GM19043 (cell line): Measurements from ENCODE around the gene WWTR1.

Experiments
- ATAC-seq: cut with Tn5 transposase; IDR thresholded peaks from one replicate; pipeline ENCODE4 v1.9.1; 2021; ENCODE audit warnings: low read depth; ENCODE audit not compliant: unreplicated experiment

Gene WWTR1

GRCh38 chr3:149626671-149627070 is 31.2 kb downstream of the WWTR1 start:
- no peak for ATAC-seq

DNA sequence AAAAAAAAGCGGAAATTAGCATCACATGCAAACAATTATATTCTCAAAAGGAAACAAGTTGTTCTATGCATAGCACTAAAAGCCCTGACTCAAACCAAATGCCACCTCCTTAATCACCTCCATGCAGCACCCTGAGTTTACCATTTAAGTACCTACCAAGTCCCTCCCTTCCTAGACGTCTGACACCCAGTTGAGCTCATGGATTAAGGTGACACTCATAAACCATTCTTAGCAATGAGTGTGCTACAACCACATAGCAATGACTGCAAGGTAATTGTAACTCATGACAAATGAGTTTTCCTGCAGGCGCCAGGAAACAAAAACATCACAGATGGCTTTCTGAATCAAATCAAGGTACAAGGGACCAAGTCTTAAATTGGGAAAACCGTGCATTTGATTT is 32.0 kb downstream of the WWTR1 start:
- no peak for ATAC-seq

DNA sequence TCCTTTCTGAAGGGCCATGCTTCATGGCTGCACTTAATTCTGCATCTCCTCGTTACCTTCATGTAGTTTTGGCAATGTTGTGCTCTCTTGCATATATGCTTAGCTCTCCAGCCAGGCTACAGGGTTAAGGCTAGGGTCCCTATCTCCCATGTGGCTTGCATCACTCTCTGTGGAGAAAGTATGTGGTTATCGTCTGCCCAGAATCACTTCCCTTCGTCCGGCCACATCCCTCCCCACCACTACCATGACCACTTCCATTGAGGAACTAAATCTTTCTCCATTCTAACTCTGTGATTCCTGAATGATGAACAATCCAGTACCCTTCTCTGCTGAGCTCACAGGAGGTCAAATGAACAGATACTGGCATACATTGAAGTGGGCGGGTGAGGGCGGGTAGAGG is 34.0 kb downstream of the WWTR1 start:
- ATAC-seq = no peak

DNA sequence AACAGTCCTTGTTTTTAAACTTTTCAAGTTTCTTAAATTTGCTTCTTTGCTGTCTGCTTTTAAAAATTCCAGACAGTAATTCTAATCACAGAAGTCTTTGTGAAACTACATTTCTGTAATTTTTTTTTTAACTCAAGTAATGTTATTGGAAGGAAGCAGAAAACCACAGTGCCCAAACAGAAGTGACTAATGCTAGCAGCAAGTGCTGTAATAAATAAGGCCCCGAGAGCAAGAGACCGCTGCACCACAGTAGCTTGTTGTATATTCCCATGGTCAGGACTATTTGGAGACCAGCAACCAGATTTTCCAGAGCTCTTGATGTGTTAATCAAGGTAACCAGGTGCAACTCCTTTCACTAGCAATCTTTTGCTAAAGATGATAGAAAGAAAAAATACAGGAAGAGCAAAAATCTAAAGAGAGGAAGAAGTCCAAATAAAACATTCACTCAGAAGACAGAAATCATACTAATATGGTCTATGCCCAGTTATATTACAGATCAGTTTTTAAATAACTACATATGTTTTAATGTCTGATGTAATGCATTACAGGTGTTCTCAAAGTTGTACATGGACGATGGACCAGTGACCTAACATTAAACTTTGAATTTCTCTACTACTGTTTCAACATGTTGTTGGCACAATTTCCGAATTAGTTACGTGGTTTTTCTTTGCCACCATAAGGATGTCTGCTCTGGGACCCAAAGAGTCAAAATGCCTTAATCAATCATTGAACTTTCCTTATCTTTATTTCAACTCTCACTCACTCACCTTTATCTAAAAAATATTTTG is 36.4 kb downstream of the WWTR1 start:
- no peak for ATAC-seq

GRCh38 chr3:149620291-149621020 is 37.4 kb downstream of the WWTR1 start:
- ATAC-seq = peak; percentile 46

DNA sequence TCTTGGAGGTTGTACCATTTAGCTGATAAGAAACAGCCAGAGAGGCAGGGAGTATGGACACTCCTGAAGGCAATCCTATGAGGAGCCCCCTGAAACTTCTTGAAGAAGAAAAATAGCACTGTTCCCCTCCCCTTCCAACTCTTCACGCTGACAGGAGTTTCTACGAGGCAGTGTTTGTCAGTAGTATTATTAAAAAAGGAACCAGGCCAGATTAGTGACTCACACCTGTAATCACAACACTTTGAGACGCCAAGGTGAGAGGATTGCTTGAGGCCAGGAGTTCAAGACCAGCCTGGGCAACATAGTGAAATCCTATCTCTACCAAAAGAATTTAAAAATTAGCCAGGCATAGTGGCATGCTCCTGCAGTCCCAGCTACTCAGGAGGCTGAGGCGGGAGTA is 38.7 kb downstream of the WWTR1 start:
- no peak for ATAC-seq

DNA sequence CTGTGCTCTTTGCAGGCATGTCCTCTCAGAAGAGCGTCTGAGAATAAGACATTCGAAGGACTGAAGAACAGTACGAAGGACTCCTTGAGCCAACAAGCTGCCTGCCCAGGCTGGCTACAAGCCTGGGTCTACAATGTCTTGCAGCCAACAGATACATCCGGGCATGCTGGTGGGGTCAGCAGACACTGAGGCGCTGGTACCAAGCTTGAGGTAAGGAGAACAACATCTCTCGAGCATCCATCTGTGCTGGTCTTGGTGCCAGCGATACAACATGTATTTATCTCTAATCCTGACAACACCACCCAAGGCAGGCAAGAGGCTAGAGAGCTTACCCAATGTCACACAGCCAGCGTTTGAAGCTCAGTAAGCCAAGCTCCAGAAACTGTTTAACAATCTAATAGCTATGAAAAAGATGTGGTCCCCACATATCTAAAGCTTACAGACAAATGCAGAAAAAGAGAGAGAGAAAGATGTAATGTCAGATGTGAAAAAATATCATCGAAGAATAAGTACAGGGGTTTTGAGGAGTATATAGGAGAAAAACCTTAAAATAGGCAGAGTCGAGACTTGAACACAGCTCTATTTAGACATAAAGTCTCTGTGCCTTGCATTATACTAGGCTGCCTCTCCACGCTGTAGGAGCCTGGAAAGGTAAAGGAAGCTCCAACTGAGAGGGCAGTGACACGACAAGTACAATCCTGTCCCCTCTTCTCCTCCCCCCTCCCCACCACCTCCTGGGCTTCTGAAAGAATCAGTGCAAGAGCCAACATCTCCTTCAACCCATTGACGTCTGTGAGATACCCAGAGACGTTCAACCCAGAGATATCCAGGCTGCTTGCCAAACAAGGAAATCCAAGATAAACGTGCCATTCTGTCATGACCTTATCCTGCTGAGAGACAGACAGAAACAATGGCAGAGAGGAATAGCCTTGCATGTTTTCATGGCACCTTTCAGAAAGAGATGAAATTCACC is 39.4 kb downstream of the WWTR1 start:
- no peak for ATAC-seq

DNA sequence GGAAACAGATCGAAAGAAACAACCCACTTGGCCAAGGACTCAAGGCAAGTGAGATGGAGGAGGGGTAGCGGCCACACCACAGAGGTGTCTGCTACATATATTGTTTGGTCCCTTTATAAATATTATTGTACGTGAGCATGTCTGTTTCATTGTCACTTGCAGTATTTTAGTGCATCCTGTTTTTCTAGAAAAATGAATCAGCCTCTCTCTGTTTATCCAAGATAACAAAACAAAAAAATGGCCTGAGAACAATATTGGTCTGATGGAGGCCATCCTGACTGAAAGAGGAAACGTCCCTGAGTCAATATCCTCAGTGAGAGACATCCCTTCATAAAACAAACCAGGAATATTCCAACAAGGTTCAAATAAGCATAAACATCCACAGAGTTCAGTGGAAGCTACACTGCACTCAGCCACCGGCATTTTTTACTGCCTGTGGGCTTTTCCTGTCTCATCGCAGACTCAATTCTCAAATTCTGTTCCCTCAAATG is 42.0 kb downstream of the WWTR1 start:
- ATAC-seq = no peak

GRCh38 chr3:149613988-149614387 is 43.8 kb downstream of the WWTR1 start:
- no peak for ATAC-seq

DNA sequence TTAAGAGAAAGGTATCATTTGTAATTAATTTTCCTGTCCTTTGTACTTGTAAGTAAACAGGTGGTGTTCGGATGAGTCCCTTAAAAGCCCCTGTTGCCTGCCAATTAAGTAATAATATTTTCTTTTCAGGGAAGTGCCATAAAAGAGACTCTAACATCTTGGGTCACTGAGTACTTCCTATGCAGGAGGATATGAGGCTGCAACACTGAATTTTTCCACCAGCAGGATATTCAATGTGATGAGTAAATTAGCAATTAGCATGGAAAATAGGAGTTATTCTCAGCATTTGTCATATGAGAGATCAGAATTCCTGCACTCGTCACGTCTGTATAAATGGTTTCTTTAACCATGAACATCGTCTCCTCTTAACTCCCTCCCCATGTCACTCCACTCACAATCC is 45.4 kb downstream of the WWTR1 start:
- ATAC-seq = no peak

DNA sequence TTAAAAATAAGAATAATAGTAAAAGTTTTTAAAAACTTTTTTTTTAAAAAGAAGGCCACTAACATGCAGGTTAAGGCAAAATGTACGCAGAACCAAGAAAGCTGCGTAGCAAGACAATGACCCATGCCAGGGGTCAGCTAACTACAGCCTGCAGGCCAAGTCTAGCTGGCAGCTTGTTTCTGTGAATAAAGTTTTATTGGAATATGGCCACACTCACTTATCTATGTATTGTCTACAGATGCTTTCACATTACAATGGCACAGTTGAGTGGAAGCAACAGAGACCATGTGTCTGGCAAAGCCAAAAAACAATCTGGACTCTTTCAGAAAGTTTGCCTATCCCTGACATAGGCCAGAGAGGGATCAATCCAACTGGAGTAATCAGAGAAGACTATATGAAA is 46.7 kb downstream of the WWTR1 start:
- no peak for ATAC-seq

DNA sequence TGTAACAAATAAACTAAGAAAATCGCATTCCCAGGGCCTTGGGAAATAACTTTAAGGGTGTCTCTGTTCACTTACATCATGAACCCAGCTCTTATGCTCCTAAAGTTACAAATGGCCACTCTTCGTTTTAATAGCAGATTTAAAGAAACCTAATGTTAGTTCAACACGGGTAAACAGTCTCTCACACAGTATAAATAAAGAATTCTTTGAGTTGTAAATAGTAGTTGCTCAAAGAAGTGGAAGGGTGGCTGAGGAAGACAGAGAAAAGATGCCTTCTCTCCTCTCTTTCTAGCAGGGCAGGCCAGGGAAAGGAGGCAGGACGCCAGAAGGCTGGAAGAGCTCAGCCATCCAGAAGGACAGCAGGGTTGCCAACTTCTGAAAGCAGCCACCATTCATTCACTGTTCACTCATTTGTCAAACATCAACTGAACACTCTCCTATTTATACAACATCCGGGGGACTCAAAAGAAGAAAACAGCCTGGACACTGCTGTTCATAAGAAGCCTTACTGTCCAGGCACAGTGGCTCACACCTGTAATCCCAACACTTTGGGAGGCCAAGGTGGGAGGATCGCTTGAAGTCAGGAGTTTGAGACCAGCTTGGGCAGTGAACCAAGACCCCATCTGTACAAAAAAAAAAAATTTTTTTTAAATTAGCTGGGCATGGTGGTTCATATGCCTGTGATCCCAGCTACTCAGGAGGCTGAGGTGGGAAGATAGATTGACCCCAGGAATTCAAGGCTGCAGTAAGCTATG is 47.3 kb downstream of the WWTR1 start:
- ATAC-seq = no peak

- peak; percentile 82 for ATAC-seq
Measured at GRCh38 chr3:149609595-149609994, 48.2 kb downstream of the WWTR1 start.

DNA sequence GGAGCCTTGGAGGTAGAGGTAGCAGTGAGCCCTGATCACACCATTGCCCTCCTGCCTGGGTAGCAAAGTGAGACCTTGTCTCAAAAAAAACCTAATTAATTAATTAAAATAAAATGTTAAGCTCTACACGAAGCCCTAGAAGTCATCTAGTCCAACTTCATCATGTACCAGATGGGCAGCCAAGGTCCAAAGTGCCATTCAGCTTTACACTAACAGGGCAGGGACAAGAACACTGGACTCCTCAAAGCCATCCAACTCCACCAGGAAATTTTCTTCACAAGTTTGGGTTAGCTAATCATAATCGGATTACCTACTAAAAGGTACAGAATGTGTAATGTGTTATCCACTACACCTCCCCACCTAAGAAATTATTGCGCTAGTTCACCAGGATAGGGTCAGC is 48.8 kb downstream of the WWTR1 start:
- no peak for ATAC-seq

DNA sequence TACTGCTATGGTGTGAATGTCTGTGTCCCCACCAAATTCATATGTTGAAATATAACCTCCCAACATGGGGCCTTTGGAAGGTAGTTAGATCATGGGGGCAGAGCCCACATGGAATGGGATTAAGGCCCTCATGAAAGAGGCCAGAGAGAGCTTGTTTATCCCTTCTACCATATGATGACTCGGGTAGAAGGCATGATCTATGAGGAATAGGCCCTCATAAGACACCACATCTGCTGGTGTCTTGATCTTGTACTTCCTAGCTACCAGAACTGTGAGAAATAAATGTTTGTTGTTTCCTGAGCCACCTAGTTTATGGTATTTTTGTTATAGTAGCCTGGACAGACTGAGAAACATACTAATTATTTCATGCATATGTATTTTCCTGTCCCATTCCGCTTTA is 51.9 kb downstream of the WWTR1 start:
- ATAC-seq = no peak

DNA sequence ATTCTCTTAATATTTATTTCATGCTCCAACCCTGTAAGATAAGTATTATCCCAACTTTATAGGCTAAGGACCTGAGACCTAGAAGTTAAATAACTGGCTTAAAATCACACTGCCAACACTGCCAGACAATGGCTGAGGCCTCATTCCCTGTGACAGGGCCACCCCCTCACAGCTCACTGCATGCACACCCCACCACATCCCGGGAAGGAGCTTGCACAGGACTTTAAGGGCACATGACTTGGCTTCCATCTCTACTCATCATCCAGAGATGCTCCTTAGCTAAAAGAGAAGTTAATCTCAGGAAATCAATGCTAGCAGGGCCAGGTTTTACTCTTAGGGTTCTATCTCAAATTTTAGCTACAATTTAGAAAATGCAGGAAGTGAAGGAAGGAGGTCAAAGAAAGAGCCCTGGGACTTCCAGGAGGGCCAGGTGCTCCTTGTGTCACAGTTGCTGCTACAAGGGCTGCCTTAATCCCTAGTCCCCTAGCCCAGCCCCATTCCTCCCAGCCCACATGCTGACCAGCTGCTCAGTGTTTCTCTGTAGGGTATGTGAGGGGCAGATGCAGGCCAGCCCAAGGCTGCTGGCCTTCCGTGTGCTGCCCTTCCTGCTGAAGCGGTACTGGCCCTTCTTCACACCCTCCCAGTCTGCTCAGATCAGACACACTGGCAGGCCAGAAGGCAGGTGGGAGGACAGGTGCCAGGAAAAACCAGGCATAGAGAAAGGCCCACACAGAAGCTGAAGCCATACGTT is 53.5 kb downstream of the WWTR1 start:
- no peak for ATAC-seq

DNA sequence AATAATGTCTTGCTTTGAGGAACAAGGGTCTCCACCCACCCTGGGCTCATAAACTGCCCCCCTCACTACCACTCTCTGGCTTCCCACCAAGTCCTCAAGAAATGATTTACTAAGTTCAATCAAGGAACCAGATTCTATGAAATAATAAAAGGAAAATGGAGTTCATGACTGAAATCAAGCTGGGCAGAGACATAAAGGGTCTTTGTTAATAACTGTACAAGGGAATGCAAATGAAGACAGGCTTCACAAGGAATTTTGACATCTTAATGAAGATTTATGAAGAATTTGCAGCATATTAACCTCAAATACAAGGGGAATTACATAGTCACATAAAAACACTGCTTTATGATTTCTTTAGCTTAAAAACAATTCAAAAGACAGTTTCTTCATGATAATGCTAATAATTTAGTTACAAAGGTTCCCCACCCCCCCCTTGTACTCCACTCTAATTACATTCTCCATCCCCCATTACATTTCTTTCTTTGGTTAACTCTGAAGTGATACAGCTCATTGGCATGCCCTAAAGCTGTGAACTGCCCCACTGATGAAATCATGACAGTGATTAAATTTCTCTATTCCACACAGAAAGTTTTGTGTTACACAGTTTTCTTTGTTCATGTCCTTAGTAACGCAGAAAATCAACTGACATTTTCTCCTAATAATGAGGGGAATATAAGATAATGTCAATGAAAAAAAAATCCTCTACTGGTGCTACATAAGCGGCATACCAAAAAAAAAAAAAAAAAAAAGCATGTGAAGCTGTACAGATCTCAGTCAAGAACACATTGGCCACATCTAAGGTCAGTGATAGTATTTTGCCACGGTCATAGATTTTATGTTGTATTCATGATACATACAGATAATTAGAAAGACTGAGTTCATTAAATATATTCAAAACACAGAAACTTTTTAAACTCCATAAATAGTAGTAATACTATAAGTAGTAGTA is 54.4 kb downstream of the WWTR1 start:
- no peak for ATAC-seq

DNA sequence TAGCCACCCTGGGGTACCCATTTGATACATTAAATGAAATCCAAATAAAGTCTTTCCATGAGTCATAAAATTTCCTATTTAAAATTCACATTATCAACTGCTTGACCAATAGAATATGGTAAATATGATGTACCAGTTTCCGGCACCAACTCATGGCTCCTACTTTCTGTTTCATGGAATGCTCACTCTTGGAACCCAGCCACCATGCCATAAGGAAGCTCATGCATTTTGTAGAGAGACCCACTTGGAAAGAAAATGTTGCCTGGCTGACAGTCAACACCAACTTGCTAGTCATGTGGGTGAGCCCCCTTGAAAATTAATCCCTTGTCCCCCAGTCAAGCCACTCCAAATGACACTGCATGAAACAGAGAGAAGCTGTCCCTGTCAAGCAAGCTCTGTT is 57.2 kb downstream of the WWTR1 start:
- ATAC-seq = no peak
